Measurements from ENCODE around the gene UNC5B. TPM values are rescaled to one million over a fixed set of nuclear protein-coding genes. Genes with fewer than 3 reads are reported as not detected.

The UNC5B gene
- total RNA-seq, 4 donors from 2014 or later, result 2.2 to 3.7 (median 3.2) TPM

GRCh38 chr10:71335173-71335708 lies 122.9 kb downstream of the UNC5B start:
- no peaks in the 10 kb centered on the region for H3K9me3 ChIP-seq
- TF ChIP-seq CTCF (IDR thresholded peaks at IDR 0.05) (no peak), POLR2AphosphoS5 (IDR thresholded peaks at IDR 0.05) (no peak), EP300 (IDR thresholded peaks at IDR 0.05) (no peak), POLR2A (IDR thresholded peaks at IDR 0.05) (no peak)
- no peak for ATAC-seq

GRCh38 chr10:71336632-71337031 lies 124.3 kb downstream of the UNC5B start:
- H3K9me3 ChIP-seq, result no peaks in the 10 kb centered on the region
- no peak for ATAC-seq
- no peaks in the 10 kb centered on the region for H3K27me3 ChIP-seq
- TF ChIP-seq POLR2A (IDR thresholded peaks at IDR 0.05) (no peak), CTCF (IDR thresholded peaks at IDR 0.05) (no peak), EP300 (IDR thresholded peaks at IDR 0.05) (no peak), POLR2AphosphoS5 (IDR thresholded peaks at IDR 0.05) (no peak)
- no peak overlapping the region for H3K4me3 ChIP-seq
- H3K4me1 ChIP-seq, result no peaks in the 10 kb centered on the region
- 60 to 84% methylated on average over 1 to 6 of the region's 6 CpGs for WGBS, 2 donors (ENCODE audit: low coverage in 1 of 2)
- no peak overlapping the region for H3K27ac ChIP-seq
- peaks cover 0 to 60% of the 10 kb centered on the region in 2 donors for H3K36me3 ChIP-seq

More at GRCh38 chr10:71335173-71335708, 122.9 kb downstream of the UNC5B start:
- H3K27me3 ChIP-seq, result no peaks in the 10 kb centered on the region
- H3K27ac ChIP-seq, result no peak overlapping the region
- H3K4me1 ChIP-seq, result no peaks in the 10 kb centered on the region
- no peak overlapping the region for H3K4me3 ChIP-seq
- WGBS, 2 donors (ENCODE audit: low coverage in 1 of 2), result 94 to 100% methylated on average over 4 to 6 of the region's 15 CpGs
- H3K36me3 ChIP-seq, result peaks cover 0 to 65% of the 10 kb centered on the region in 2 donors

- Histone ChIP-seq H3K4me3 (no peak overlapping the region), H3K27me3 (no peaks in the 10 kb centered on the region), H3K36me3 (peaks cover 0 to 57% of the 10 kb centered on the region in 2 donors), H3K9me3 (no peaks in the 10 kb centered on the region), H3K4me1 (no peaks in the 10 kb centered on the region), H3K27ac (no peak overlapping the region)
- 96% methylated on average over 4 of the region's 13 CpGs; no CpG with 5 or more reads in 1 of the 2 donors for WGBS, 2 donors (ENCODE audit: low coverage in 1 of 2)
- no peak for ATAC-seq
- TF ChIP-seq EP300 (IDR thresholded peaks at IDR 0.05), result no peak
- TF ChIP-seq POLR2AphosphoS5 (IDR thresholded peaks at IDR 0.05), result no peak
- TF ChIP-seq CTCF (IDR thresholded peaks at IDR 0.05), result no peak
- no peak for TF ChIP-seq POLR2A (IDR thresholded peaks at IDR 0.05)
Measured at GRCh38 chr10:71337219-71337701, 124.9 kb downstream of the UNC5B start.

GRCh38 chr10:71338728-71339495 lies 126.5 kb downstream of the UNC5B start:
- no peak overlapping the region for H3K4me3 ChIP-seq
- no peaks in the 10 kb centered on the region for H3K27me3 ChIP-seq
- peaks cover 0 to 15% (median 10%) of the 10 kb centered on the region in 3 donors for H3K4me1 ChIP-seq
- H3K9me3 ChIP-seq, result no peaks in the 10 kb centered on the region
- no peak for ATAC-seq
- H3K27ac ChIP-seq, result no peak overlapping the region
- no peak for TF ChIP-seq EP300 (IDR thresholded peaks at IDR 0.05)
- no peak for TF ChIP-seq CTCF (IDR thresholded peaks at IDR 0.05)
- TF ChIP-seq POLR2AphosphoS5 (IDR thresholded peaks at IDR 0.05), result no peak
- no peak for TF ChIP-seq POLR2A (IDR thresholded peaks at IDR 0.05)
- WGBS, 2 donors (ENCODE audit: low coverage in 1 of 2), result 84 to 100% methylated on average over 2 to 7 of the region's 13 CpGs
- H3K36me3 ChIP-seq, result peaks cover 0 to 49% of the 10 kb centered on the region in 2 donors

Data from gastroesophageal sphincter (tissue), 4 donors.